ENCODE measurements around the gene NCOA1.

DNA sequence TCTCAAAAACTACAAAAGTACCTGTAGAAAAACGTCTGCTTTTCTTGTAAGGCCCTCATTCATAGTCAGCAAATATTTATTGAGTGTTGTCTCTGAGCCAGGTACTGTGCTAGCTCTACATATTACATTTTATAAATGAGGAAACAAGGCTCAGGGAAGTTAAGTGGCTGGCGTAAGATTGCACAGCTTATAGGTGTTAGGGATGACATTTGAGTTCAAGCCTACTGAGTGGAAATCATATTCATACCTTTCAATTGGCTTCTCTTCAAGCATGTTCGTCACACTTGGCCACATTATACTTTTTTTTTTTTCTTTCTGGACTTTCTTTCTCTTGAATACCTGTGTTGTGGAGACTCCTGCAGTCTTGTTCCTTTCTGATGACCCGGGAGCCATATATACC, 5.9 kb downstream of the NCOA1 start:
- TF ChIP-seq, protein P1, sequence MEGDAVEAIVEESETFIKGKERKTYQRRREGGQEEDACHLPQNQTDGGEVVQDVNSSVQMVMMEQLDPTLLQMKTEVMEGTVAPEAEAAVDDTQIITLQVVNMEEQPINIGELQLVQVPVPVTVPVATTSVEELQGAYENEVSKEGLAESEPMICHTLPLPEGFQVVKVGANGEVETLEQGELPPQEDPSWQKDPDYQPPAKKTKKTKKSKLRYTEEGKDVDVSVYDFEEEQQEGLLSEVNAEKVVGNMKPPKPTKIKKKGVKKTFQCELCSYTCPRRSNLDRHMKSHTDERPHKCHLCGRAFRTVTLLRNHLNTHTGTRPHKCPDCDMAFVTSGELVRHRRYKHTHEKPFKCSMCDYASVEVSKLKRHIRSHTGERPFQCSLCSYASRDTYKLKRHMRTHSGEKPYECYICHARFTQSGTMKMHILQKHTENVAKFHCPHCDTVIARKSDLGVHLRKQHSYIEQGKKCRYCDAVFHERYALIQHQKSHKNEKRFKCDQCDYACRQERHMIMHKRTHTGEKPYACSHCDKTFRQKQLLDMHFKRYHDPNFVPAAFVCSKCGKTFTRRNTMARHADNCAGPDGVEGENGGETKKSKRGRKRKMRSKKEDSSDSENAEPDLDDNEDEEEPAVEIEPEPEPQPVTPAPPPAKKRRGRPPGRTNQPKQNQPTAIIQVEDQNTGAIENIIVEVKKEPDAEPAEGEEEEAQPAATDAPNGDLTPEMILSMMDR (IDR thresholded peaks at IDR 0.05): no peak
- TF ChIP-seq SIN3A (IDR thresholded peaks at IDR 0.05; ENCODE audit: borderline replicate concordance, low read depth, low read length) (no peak), PBX3 (IDR thresholded peaks at IDR 0.05) (no peak)
